Heart left ventricle (tissue), 16 donors: Measurements from ENCODE around the gene DOHH. TPM values are rescaled to one million over a fixed set of nuclear protein-coding genes. Genes with fewer than 3 reads are reported as not detected.

Experiments used
- ATAC-seq, 4 donors: fragments of 200-7000 bp; cut with Tn5 transposase; one replicate each; pipeline ENCODE4 v1.9.1; 2020 to 2022; ENCODE audit warnings: moderate library complexity in 4 of 4, mild to moderate bottlenecking in 3 of 4, moderate number of reproducible peaks in 1 of 4
- DNase-seq, 5 donors: peaks; one replicate each; pipeline ENCODE4 v3.0.0-alpha.2; 2020
- H3K27ac ChIP-seq, 12 donors: fragments of 200-600 bp; sonication (generic) in 4 of 12; one replicate each; pipeline versions ENCODE4 v1.5.0 to v1.8.0; 2016 to 2022; ENCODE audit warnings: mild to moderate bottlenecking in 2 of 12
- H3K27me3 ChIP-seq, 9 donors: fragments of 200-600 bp; sonication (generic) in 2 of 9; one replicate each; pipeline versions ENCODE4 v1.5.1 to v1.8.0; 2016 to 2022; ENCODE audit warnings: mild to moderate bottlenecking in 3 of 9
- H3K36me3 ChIP-seq, 9 donors: fragments of 200-600 bp; sonication (generic) in 2 of 9; one replicate each; pipeline versions ENCODE4 v1.5.0 to v1.8.0; 2018 to 2022; ENCODE audit warnings: mild to moderate bottlenecking in 2 of 9
- H3K4me1 ChIP-seq, 12 donors: fragments of 200-600 bp; sonication (generic) in 4 of 12; one replicate each; pipeline versions ENCODE4 v1.5.0 to v1.8.0; 2016 to 2022; ENCODE audit warnings: mild to moderate bottlenecking in 3 of 12
- H3K4me3 ChIP-seq, 12 donors: fragments of 200-600 bp; sonication (generic) in 4 of 12; one replicate each; pipeline versions ENCODE4 v1.5.0 to v1.8.0; 2017 to 2022; ENCODE audit warnings: mild to moderate bottlenecking in 9 of 12, moderate library complexity in 4 of 12
- H3K9me3 ChIP-seq, 12 donors: fragments of 200-600 bp; sonication (generic) in 4 of 12; one replicate each; pipeline versions ENCODE4 v1.5.0 to v1.8.0; 2016 to 2022; ENCODE audit warnings: mild to moderate bottlenecking in 1 of 12
- POLR2A ChIP-seq, 2 donors: fragments of 450-650 bp; IDR thresholded peaks; one replicate each; pipeline ENCODE4 v1.6.1; 2017; ENCODE audit warnings: antibody characterized with exemption in 2 of 2, mild to moderate bottlenecking in 2 of 2, moderate library complexity in 2 of 2
- WGBS, 4 donors: extraction: QIAGEN DNeasy Blood & Tissue Kit in 2 of 4; methylation state at CpG; one replicate each; pipeline versions ENCODE4 v1.1.5 to v1.1.7; 2013 to 2018; 5-methylcytosine and 5-hydroxymethylcytosine counted together
- intact Hi-C, 10 donors: fragments of 100-400 bp; cut with DNase I; formaldehyde crosslinking; loops; one replicate each; pipeline versions ENCODE4 v1.11.1 to v1.14.2; 2022
- polyA plus RNA-seq, 2 donors: library from polyadenylated mRNA; stranded (reverse); fragments of 200-250 nt; gene quantifications; one replicate each; pipeline ENCODE4 v1.2.3, GENCODE V29; 2013
- total RNA-seq, 9 donors: library from RNA; depleted of rRNA in 2 of 9; stranded (reverse); fragments of >200 nt in 2 of 9; fragmentation: NEBNext Ultra II Directional in 3 of 9; extraction: Animal tissue kit (Norgen Biotek cat#: 25700) in 3 of 9; gene quantifications; one replicate each; pipeline versions ENCODE4 v1.1.0 to v1.2.4, GENCODE V29; 2016 to 2023
- TF ChIP-seq, protein P1 (sequence below), 12 donors: fragments of 200-600 bp; sonication (generic) in 4 of 12; IDR thresholded peaks; one replicate each; pipeline versions ENCODE4 v1.5.0 to v1.8.0; 2018 to 2022; ENCODE audit warnings: antibody characterized with exemption in 12 of 12, mild to moderate bottlenecking in 5 of 12
- donor health status: ischemic (EF 13 %, LVEDD 7.1; RV severe dilation, severe dysfunction).
- donor health status: healthy with polysubstance abuse.
- donor health status: DM: no; HTN: yes; CAD: no.
- donor health status: DM: no; HTN: no; CAD: no.
- donor health status: ischemic (EF 25% LVEDD 6.9; RV normal size, moderate dysfunction).
- donor health status: ischemic (EF 25% LVEDD 5.7; RV mildly dilated, moderate dysfunction).
- donor health status: healthy.
- donor health status: DM: yes; HTN: yes; CAD: no.
- donor health status: ischemic (EF 35%, LVEDD 5.7; RV mildly dilated, moderate dysfunction).
- donor health status: nonischemic (EF 11% LVEDD 7.7; RV severe dilation, severe dysfunction).
- donor health status: DM: yes; HTN: yes; CAD: no.
- donor health status: PGD.
- donor health status: ischemic (EF 29% LVEDD 5.4; RV normal size, mild dysfunction).
- donor health status: nonischemic (EF 23%, LVEDD 6.1; RV moderate dilation, normal function).

Gene DOHH
- total and polyA plus RNA-seq, 11 donors: 7.4 to 34.3 (median 12.2) TPM

DNA sequence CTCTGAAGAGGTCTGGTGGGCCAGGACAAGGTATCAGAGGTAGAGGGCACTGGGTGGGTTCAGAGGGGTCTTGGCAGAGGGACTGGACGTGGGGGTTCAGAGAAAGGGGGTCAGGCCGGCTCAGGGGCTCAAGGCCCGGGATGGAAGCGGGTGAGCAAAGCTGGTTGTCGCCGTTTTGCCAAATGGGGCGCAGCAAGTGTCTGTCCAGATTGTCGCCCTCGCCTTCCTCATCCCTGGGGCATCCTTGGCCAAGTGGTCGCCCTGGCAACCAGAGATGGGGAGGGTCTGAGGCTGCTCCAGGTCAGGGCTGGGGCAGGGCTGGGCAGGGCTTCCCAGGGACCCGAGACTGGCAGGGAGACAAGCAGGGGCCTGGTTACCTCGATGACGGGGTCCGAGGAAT, 6.8 kb downstream of the DOHH start:
- no peak for DNase-seq
- ATAC-seq: no peak
- no peaks in the 10 kb centered on the region for H3K9me3 ChIP-seq
- H3K4me3 ChIP-seq: no peak overlapping the region
- 92 to 96% (median 95%) methylated on average over 13 to 14 of the region's 14 CpGs for WGBS, 4 donors
- no peaks in the 10 kb centered on the region for H3K4me1 ChIP-seq
- H3K27ac ChIP-seq: no peak overlapping the region
- TF ChIP-seq, protein P1, sequence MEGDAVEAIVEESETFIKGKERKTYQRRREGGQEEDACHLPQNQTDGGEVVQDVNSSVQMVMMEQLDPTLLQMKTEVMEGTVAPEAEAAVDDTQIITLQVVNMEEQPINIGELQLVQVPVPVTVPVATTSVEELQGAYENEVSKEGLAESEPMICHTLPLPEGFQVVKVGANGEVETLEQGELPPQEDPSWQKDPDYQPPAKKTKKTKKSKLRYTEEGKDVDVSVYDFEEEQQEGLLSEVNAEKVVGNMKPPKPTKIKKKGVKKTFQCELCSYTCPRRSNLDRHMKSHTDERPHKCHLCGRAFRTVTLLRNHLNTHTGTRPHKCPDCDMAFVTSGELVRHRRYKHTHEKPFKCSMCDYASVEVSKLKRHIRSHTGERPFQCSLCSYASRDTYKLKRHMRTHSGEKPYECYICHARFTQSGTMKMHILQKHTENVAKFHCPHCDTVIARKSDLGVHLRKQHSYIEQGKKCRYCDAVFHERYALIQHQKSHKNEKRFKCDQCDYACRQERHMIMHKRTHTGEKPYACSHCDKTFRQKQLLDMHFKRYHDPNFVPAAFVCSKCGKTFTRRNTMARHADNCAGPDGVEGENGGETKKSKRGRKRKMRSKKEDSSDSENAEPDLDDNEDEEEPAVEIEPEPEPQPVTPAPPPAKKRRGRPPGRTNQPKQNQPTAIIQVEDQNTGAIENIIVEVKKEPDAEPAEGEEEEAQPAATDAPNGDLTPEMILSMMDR (IDR thresholded peaks at IDR 0.05): no peak
- TF ChIP-seq POLR2A (IDR thresholded peaks at IDR 0.05): no peak
- H3K36me3 ChIP-seq: peaks cover 0 to 58% (median 49%) of the 10 kb centered on the region in 9 donors
- no peaks in the 10 kb centered on the region for H3K27me3 ChIP-seq
- intact Hi-C loops: no loop called here

DNA sequence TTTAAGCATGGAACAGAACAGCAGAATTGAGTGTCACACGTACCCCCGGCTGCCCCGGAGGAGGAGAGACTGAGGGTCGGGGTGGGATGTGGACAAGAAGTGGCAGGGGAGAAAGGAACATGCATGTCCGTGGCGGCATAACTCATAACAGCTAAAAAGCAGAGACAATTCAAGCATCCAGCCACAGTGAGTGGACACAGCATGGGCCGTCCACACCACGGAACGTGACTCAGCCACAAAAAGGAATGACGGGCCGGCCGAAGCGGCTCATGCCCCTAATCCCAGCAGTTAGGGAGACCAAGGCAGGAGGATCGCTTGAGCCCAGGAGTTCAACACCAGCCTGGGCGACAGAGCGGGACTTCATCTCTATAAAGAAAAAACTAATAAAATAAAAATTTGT, 7.6 kb downstream of the DOHH start:
- no peaks in the 10 kb centered on the region for H3K4me1 ChIP-seq
- TF ChIP-seq, protein P1 (IDR thresholded peaks at IDR 0.05): no peak
- TF ChIP-seq POLR2A (IDR thresholded peaks at IDR 0.05): no peak
- ATAC-seq (no peak), DNase-seq (no peak)
- H3K4me3 ChIP-seq: no peak overlapping the region
- H3K27me3 ChIP-seq: no peaks in the 10 kb centered on the region
- H3K27ac ChIP-seq: no peak overlapping the region
- intact Hi-C loops: no loop called here
- H3K36me3 ChIP-seq: peaks cover 0 to 58% (median 49%) of the 10 kb centered on the region in 9 donors
- H3K9me3 ChIP-seq: no peaks in the 10 kb centered on the region
- WGBS, 4 donors: 93 to 97% (median 95%) methylated on average over 16 of the region's 16 CpGs

DNA sequence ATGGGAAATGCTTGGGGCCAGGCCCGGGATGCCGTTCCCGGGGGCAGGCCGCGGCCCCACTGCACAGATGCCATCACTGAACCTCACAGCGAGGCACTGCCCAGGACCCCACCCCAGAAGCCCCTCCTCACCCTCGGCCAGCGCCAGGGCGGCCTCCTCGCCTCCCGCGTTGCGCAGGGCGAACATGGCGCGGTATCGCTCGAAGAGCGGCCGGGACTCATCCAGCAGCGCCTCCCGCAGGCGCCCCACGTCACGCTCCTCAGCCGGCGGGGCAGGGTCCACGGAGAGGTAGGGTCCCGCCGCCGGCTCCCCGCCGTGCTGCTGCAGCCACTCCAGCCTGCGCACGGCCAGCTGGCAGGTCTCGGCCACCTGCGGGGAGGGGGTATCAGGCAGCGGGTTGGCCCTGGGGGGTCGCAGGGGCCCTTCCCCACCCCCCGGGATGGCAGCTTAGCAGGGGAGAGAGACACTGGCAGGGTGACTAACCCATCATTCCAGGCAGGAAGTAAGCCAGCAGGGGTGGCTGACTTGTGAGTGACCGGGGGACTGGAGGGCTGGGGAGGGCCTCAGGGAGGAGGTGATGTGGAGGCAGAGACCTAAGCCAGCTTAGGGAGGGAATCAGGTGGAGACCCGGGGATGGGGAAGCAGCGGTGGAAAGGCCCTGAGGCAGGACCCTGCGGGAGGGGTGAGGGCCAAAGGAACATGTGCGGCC, 8.2 kb downstream of the DOHH start:
- Histone ChIP-seq H3K4me1 (no peaks in the 10 kb centered on the region), H3K9me3 (no peaks in the 10 kb centered on the region), H3K27me3 (no peaks in the 10 kb centered on the region), H3K4me3 (no peak overlapping the region), H3K36me3 (peaks cover 0 to 56% (median 49%) of the 10 kb centered on the region in 9 donors), H3K27ac (no peak overlapping the region)
- TF ChIP-seq, protein P1 (IDR thresholded peaks at IDR 0.05): no peak
- TF ChIP-seq POLR2A (IDR thresholded peaks at IDR 0.05): no peak
- 90 to 95% (median 93%) methylated on average over 12 to 45 of the region's 45 CpGs for WGBS, 4 donors
- intact Hi-C loops: no loop called here
- DNase-seq (no peak), ATAC-seq (no peak)

DNA sequence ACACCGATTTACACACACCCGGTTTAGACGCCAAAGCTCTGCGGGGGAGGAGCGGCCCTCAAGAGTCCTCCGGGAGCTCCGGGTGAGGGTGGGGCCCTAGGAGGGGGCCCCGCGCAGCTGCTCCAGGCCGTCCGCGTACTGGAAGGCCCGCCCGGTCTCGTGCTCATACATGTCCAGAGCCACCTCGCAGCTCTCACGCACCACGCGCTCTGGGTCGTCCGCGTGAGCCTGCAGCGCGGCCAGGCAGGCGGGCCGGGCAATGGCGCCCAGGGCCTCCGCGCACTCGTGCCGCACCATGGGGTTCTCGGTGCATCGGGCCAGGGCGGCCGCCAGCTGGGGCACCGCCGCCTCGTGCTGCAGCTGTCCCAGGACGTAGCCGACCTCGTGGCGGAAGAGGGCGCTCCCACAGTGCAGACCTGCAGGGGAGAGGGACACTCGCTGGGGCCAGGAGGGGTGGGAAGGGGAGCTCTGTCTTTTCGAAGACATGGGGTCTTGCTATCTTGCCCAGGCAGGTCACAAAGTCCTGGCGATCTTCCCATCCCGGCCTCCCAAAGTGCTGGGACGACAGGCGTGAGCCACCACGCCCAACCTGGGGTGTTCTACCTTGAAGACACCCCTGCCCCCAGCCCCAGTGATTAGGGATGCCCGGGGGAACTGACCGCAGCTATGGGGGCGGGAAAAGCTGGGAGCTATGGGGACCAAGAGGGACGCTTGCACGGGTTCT, 8.9 kb downstream of the DOHH start:
- Histone ChIP-seq H3K36me3 (peaks cover 0 to 54% (median 48%) of the 10 kb centered on the region in 9 donors), H3K27me3 (no peaks in the 10 kb centered on the region), H3K9me3 (no peaks in the 10 kb centered on the region), H3K27ac (no peak overlapping the region), H3K4me1 (no peaks in the 10 kb centered on the region), H3K4me3 (no peak overlapping the region)
- TF ChIP-seq, protein P1 (IDR thresholded peaks at IDR 0.05): no peak
- TF ChIP-seq POLR2A (IDR thresholded peaks at IDR 0.05): no peak
- ATAC-seq (no peak), DNase-seq (no peak)
- WGBS, 4 donors: 95 to 96% (median 95%) methylated on average over 27 to 55 of the region's 55 CpGs
- intact Hi-C loops: no loop called here
